AG04449 (cell line): Measurements from ENCODE around the gene ZNF526.

Experiments used
- CTCF ChIA-PET: fragments of 350-600 bp; formaldehyde crosslinking; extraction: SDS; loops from one replicate; lab custom pipeline; 2021; ENCODE audit warnings: antibody characterized with exemption; lab: Yijun Ruan, JAX
- POLR2A ChIA-PET: fragments of 400-600, 350-600 bp; formaldehyde crosslinking; extraction: SDS; loops from one replicate; lab custom pipeline; 2020; ENCODE audit warnings: antibody characterized with exemption, inconsistent platforms; lab: Yijun Ruan, JAX
- DNase-seq: peaks from one replicate; pipeline ENCODE4 v3.0.0-alpha.2; 2010; ENCODE audit warnings: low read depth, low spot score
- H3K4me3 ChIP-seq: 2 replicates; pipeline ENCODE4 v1.5.1; 2011; ENCODE audit warnings: low read depth, mild to moderate bottlenecking, control low read depth, low read length
- TF ChIP-seq, protein P1 (sequence below): IDR thresholded peaks from one replicate; pipeline ENCODE4 v1.5.1; 2011; ENCODE audit warnings: mild to moderate bottlenecking, moderate library complexity, low read length, control low read depth, inconsistent platforms; ENCODE audit not compliant: insufficient read depth; ENCODE audit errors: missing control alignments

The ZNF526 gene

DNA sequence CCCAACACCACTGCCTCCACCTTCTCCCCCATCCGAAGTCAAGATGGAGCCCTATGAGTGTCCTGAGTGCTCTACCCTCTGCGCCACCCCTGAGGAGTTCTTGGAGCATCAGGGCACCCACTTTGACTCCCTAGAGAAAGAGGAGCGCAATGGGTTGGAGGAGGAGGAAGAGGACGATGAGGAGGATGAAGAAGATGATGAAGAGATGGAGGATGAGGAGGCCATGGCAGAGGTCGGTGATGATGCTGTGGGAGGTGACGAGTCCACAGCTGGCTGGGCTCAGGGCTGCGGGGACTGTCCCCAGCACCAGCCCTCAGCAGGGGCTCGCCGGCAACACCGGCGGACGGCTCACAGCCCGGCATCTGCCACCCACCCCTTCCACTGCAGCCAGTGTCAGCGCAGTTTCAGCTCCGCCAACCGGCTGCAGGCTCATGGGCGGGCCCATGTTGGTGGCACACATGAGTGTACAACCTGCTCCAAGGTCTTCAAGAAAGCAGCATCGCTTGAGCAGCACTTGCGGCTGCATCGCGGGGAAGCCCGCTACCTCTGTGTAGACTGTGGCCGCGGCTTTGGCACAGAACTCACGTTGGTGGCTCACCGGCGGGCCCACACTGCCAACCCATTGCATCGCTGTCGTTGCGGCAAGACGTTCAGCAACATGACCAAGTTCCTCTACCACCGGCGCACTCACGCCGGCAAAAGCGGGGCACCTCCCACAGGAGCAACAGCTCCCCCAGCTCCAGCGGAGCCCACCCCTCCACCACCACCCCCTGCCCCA is 5.0 kb downstream of the ZNF526 start:
- TF ChIP-seq, protein P1, sequence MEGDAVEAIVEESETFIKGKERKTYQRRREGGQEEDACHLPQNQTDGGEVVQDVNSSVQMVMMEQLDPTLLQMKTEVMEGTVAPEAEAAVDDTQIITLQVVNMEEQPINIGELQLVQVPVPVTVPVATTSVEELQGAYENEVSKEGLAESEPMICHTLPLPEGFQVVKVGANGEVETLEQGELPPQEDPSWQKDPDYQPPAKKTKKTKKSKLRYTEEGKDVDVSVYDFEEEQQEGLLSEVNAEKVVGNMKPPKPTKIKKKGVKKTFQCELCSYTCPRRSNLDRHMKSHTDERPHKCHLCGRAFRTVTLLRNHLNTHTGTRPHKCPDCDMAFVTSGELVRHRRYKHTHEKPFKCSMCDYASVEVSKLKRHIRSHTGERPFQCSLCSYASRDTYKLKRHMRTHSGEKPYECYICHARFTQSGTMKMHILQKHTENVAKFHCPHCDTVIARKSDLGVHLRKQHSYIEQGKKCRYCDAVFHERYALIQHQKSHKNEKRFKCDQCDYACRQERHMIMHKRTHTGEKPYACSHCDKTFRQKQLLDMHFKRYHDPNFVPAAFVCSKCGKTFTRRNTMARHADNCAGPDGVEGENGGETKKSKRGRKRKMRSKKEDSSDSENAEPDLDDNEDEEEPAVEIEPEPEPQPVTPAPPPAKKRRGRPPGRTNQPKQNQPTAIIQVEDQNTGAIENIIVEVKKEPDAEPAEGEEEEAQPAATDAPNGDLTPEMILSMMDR = no peak
- POLR2A ChIA-PET = interaction anchor here (1.5 kb wide), 1 partner anchor 10 kb away, joined by 4 read pairs; no protein-coding TSS in a partner anchor
- DNase-seq = no peak
- H3K4me3 ChIP-seq = no peak overlapping the region
- CTCF ChIA-PET = interaction anchor here (1.2 kb wide), 1 partner anchor 19 kb away, joined by 3 read pairs; no protein-coding TSS in a partner anchor

DNA sequence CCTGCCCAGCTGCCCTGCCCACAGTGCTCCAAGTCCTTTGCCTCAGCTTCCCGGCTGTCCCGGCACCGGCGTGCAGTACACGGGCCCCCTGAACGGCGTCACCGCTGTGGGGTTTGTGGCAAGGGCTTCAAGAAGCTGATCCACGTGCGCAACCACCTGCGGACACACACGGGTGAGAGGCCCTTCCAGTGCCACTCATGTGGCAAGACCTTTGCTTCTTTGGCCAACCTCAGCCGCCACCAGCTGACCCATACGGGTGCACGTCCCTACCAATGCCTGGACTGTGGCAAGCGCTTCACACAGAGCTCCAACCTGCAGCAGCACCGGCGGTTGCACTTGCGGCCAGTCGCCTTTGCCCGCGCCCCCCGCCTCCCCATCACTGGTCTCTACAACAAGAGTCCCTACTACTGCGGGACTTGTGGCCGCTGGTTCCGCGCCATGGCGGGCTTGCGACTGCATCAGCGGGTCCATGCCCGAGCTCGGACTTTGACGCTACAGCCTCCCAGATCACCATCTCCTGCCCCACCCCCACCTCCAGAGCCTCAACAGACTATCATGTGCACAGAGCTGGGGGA is 5.7 kb downstream of the ZNF526 start:
- POLR2A ChIA-PET = interaction anchor here (1.0 to 1.5 kb wide), 3 partner anchors 9 to 137 kb away, joined by 3 to 5 read pairs (median 4); no protein-coding TSS in a partner anchor
- TF ChIP-seq, protein P1 = no peak
- no peak overlapping the region for H3K4me3 ChIP-seq
- CTCF ChIA-PET = interaction anchor here (1.1 to 1.2 kb wide), 2 partner anchors 19 to 117 kb away, joined by 3 read pairs; no protein-coding TSS in a partner anchor
- DNase-seq = no peak

DNA sequence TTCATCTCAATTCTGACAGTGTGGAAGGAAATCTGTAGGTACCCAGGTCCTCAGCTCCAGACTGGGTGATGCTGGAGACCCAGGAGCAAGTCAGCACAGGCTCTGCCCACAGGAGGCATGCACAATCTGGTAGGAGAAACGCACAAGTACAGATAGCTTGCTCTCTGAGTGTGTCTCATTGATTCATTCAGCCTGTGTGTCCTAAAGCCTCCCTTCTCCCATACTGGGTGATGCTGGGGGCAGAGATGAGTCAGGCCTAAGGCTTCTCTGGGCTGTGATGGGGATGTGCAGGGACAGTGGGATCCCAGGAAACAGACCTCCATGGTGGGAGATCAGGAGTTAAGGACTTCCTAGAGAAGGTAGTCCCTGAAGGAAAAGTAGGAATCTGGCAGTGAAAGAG is 6.8 kb downstream of the ZNF526 start:
- TF ChIP-seq, protein P1 = no peak
- ChIA-PET CTCF (interaction anchor here (1.1 to 5.0 kb wide), 4 partner anchors 10 to 118 kb away, joined by 3 to 33 read pairs (median 3); partner anchors contain the start of gene GSK3A), POLR2A (interaction anchor here (0.7 to 1.2 kb wide), 3 partner anchors 9 to 138 kb away, joined by 3 to 5 read pairs (median 3); no protein-coding TSS in a partner anchor)
- H3K4me3 ChIP-seq = no peak overlapping the region
- no peak for DNase-seq

DNA sequence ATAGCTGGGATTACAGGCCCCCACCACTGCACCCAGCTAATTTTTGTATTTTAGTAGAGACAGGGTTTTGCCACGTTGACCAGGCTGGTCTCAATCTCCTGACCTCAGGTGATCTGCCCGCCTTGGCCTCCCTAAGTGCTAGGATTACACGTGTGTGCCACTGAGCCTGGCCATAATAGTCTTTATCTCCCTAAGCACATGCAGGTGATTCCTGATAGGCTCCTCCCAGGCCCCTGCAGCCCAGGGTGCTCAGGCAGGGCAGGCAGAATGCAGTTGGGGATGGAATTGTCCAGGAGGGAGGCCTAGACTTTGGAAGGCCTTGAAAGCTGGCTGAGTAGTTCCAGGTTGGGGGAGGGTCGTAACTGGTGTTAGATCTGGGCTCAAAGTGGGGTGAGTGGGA is 8.5 kb downstream of the ZNF526 start:
- TF ChIP-seq, protein P1 = no peak
- ChIA-PET POLR2A (interaction anchor here (1.4 to 2.4 kb wide), 2 partner anchors 9 to 14 kb away, joined by 4 to 8 read pairs; partner anchors contain the start of genes GSK3A and ZNF526), CTCF (interaction anchor here (1.0 to 5.0 kb wide), 5 partner anchors 9 to 147 kb away, joined by 4 to 33 read pairs (median 5); partner anchors contain the start of genes GSK3A and ZNF526)
- DNase-seq = no peak
- no peak overlapping the region for H3K4me3 ChIP-seq

DNA sequence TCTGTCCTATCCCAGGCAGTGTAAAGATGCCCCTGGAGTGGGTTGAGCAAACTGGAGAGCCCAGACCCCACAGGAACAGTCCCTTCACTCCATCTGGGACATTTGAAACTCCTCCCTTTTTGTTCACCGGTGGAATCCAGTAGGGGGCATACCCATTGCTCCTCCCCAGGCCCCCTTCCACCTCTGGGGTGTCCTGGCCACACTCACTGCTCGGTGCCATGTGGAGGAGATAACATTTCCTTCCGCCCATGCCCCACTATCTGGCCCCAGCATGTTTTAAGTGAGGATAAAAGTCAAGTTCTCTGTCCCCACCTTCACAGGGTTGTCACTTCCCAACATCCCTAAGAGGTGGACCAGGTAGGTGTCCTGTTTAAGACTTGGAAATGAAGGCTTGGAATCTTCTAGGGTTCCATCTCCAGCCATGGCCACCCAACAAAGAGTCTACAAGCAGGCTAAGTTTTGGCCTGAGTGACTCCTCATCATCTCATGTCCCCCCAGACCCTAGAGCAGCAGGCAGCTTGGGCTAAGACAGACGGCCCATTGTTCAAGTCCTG is 9.3 kb downstream of the ZNF526 start:
- CTCF ChIA-PET = interaction anchor here (0.9 to 5.0 kb wide), 9 partner anchors 10 to 167 kb away, joined by 3 to 33 read pairs (median 4); partner anchors contain the start of gene GSK3A
- no peak overlapping the region for H3K4me3 ChIP-seq
- no peak for DNase-seq
- TF ChIP-seq, protein P1 = no peak
- POLR2A ChIA-PET = interaction anchor here (0.6 to 2.4 kb wide), 4 partner anchors 9 to 120 kb away, joined by 3 to 8 read pairs (median 6); partner anchors contain the start of genes GSK3A and ZNF526
